HepG2 (cell line): ENCODE results near the gene SLA2. TPM values are rescaled to one million over a fixed set of nuclear protein-coding genes. Genes with fewer than 3 reads are reported as not detected.
A peak's percentile ranks its signal among the peaks of the same experiment; 100 is the strongest.

Experiments
- ADNP ChIP-seq: sonication (generic); formaldehyde crosslinking; IDR thresholded peaks from 2 replicates; pipeline ENCODE4 v1.4.0; 2020; ENCODE audit warnings: missing genetic modification reagents
- BCL3 ChIP-seq: sonication (generic); formaldehyde crosslinking; IDR thresholded peaks from 2 replicates; pipeline ENCODE4 v1.5.1; 2020; ENCODE audit warnings: mild to moderate bottlenecking, missing genetic modification reagents, moderate library complexity
- GATAD2A ChIP-seq: IDR thresholded peaks from 2 replicates; pipeline ENCODE4 v1.6.1; 2016
- MIER3 ChIP-seq: IDR thresholded peaks from 2 replicates; pipeline ENCODE4 v1.6.1; 2016; ENCODE audit warnings: missing compliant biosample characterization, borderline replicate concordance
- PATZ1 ChIP-seq: sonication (generic); formaldehyde crosslinking; IDR thresholded peaks from 2 replicates; pipeline ENCODE4 v1.4.0; 2020; ENCODE audit warnings: missing genetic modification reagents
- POGK ChIP-seq: sonication (generic); formaldehyde crosslinking; conservative IDR thresholded peaks from 2 replicates; pipeline ENCODE4 v1.8.0; 2022; ENCODE audit warnings: mild to moderate bottlenecking, moderate library complexity, missing genetic modification reagents
- SAP130 ChIP-seq: IDR thresholded peaks from 2 replicates; pipeline ENCODE4 v1.6.1; 2016; ENCODE audit warnings: low read depth
- SP5 ChIP-seq: IDR thresholded peaks from 2 replicates; pipeline ENCODE4 v1.6.1; 2016; ENCODE audit warnings: low read depth, borderline replicate concordance
- TGIF2 ChIP-seq: IDR thresholded peaks from 2 replicates; pipeline ENCODE4 v1.6.1; 2016; ENCODE audit warnings: control low read depth, missing compliant biosample characterization
- ZBTB3 ChIP-seq: sonication (generic); formaldehyde crosslinking; IDR thresholded peaks from 2 replicates; pipeline ENCODE4 v1.4.0; 2020; ENCODE audit warnings: low read depth, mild to moderate bottlenecking, moderate library complexity, missing genetic modification reagents, borderline replicate concordance
- ZNF235 ChIP-seq: sonication (generic); formaldehyde crosslinking; IDR thresholded peaks from 2 replicates; pipeline ENCODE4 v1.8.1; 2023; ENCODE audit warnings: mild to moderate bottlenecking, missing genetic modification reagents, borderline replicate concordance
- ZNF260 ChIP-seq: sonication (generic); formaldehyde crosslinking; IDR thresholded peaks from 2 replicates; pipeline ENCODE4 v1.4.0; 2020; ENCODE audit warnings: missing genetic modification reagents, low read depth, mild to moderate bottlenecking, borderline replicate concordance
- ZNF280B ChIP-seq: sonication (generic); formaldehyde crosslinking; IDR thresholded peaks from 2 replicates; pipeline ENCODE4 v1.5.0; 2020; ENCODE audit warnings: missing genetic modification reagents, mild to moderate bottlenecking, borderline replicate concordance
- ZNF598 ChIP-seq: sonication (generic); formaldehyde crosslinking; IDR thresholded peaks from 2 replicates; pipeline ENCODE4 v1.5.1; 2020; ENCODE audit warnings: mild to moderate bottlenecking, missing genetic modification reagents, borderline replicate concordance
- ZNF629 ChIP-seq: sonication (generic); formaldehyde crosslinking; conservative IDR thresholded peaks from 2 replicates; pipeline ENCODE4 v1.5.0; 2020; ENCODE audit warnings: missing genetic modification reagents
- ZNF709 ChIP-seq: sonication (generic); formaldehyde crosslinking; IDR thresholded peaks from 2 replicates; pipeline ENCODE4 v1.5.0; 2020; ENCODE audit warnings: mild to moderate bottlenecking, missing genetic modification reagents
- polyA plus RNA-seq, 8 experiments: library from polyadenylated mRNA; depleted of rRNA in 3 of 8; stranded (reverse) in 7 of 8; unstranded in 1 of 8; fragments of >200 nt; fragmentation: Illumina TruSeq in 4 of 8; extraction: Trizol in 4 of 8; gene quantifications; 2 replicates each; pipeline versions ENCODE4 v1.2.1 to v1.2.3, GENCODE V29; 2011 to 2016; ENCODE audit warnings: low read depth in 4 of 8, missing spikeins in 1 of 8, mixed read lengths in 1 of 8; ENCODE audit not compliant: insufficient read depth in 1 of 8
- total RNA-seq, 5 experiments: library from RNA; depleted of rRNA; stranded (reverse); fragments of >200 nt; fragmentation: Illumina TruSeq; extraction: Trizol; gene quantifications; 2 replicates each; pipeline ENCODE4 v1.2.3, GENCODE V29; 2016; ENCODE audit warnings: low read depth in 1 of 5
- TF ChIP-seq, protein P1 (sequence below): sonication (generic); formaldehyde crosslinking; IDR thresholded peaks from 2 replicates; pipeline ENCODE4 v1.4.0; 2020; ENCODE audit warnings: missing genetic modification reagents
- TF ChIP-seq, protein P2 (sequence below): sonication (generic); formaldehyde crosslinking; IDR thresholded peaks from 2 replicates; pipeline ENCODE4 v1.9.0; 2021; ENCODE audit warnings: missing genetic modification reagents, mild to moderate bottlenecking, borderline replicate concordance

The SLA2 gene
- total and polyA plus RNA-seq, 2 of the 13 experiments (the other 11 are each of a cell fraction or from before 2014, with no cell fraction given): 1.6 to 3.6 TPM

GRCh38 chr20:36632487-36633284, 13.3 kb downstream of the SLA2 start (continued):
- peak; percentile 63; the same call in 1 of the 2 replicates for TF ChIP-seq POGK (CRISPR knock-in tag)
- peak; percentile 41 for TF ChIP-seq PATZ1 (CRISPR knock-in tag)
- peak; percentile 86 for TF ChIP-seq TGIF2 (CRISPR knock-in tag)
- TF ChIP-seq SP5 (CRISPR knock-in tag): peak; percentile 81; the same call in 1 of the 2 replicates
- TF ChIP-seq SAP130: peak; percentile 38
- TF ChIP-seq ZNF260 (CRISPR knock-in tag): 0 out of 2 replicates have a peak, but pooled peaks have one; percentile 93
- TF ChIP-seq ZBTB3: 0 out of 2 replicates have a peak, but pooled peaks have one; percentile 39
- peak; percentile 93; the same call in 1 of the 2 replicates for TF ChIP-seq ZNF598 (CRISPR knock-in tag)
- TF ChIP-seq ZNF235 (CRISPR knock-in tag): no peak
- peak; percentile 86 for TF ChIP-seq ZNF280B
- peak; percentile 96 for TF ChIP-seq ZNF629 (CRISPR knock-in tag)
- peak; percentile 65 for TF ChIP-seq BCL3 (CRISPR knock-in tag)
- TF ChIP-seq, protein P1, sequence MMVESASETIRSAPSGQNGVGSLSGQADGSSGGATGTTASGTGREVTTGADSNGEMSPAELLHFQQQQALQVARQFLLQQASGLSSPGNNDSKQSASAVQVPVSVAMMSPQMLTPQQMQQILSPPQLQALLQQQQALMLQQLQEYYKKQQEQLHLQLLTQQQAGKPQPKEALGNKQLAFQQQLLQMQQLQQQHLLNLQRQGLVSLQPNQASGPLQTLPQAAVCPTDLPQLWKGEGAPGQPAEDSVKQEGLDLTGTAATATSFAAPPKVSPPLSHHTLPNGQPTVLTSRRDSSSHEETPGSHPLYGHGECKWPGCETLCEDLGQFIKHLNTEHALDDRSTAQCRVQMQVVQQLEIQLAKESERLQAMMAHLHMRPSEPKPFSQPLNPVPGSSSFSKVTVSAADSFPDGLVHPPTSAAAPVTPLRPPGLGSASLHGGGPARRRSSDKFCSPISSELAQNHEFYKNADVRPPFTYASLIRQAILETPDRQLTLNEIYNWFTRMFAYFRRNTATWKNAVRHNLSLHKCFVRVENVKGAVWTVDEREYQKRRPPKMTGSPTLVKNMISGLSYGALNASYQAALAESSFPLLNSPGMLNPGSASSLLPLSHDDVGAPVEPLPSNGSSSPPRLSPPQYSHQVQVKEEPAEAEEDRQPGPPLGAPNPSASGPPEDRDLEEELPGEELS (CRISPR knock-in tag): no peak
- TF ChIP-seq ADNP (CRISPR knock-in tag): peak; percentile 86
- TF ChIP-seq MIER3 (CRISPR knock-in tag): peak; percentile 63; the same call in 1 of the 2 replicates
- peak; percentile 51 for TF ChIP-seq GATAD2A (CRISPR knock-in tag)
- TF ChIP-seq ZNF709 (CRISPR knock-in tag): 0 out of 2 replicates have a peak, but pooled peaks have one; percentile 51
- TF ChIP-seq, protein P2, sequence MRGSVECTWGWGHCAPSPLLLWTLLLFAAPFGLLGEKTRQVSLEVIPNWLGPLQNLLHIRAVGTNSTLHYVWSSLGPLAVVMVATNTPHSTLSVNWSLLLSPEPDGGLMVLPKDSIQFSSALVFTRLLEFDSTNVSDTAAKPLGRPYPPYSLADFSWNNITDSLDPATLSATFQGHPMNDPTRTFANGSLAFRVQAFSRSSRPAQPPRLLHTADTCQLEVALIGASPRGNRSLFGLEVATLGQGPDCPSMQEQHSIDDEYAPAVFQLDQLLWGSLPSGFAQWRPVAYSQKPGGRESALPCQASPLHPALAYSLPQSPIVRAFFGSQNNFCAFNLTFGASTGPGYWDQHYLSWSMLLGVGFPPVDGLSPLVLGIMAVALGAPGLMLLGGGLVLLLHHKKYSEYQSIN (CRISPR knock-in tag): no peak
